SK-N-SH treated with all-trans-retinoic acid at 6 μM for 48 hours (cell line): ENCODE measurements around the gene TIGD4.

Experiments
- ARNTL ChIP-seq: fragments of 450-650 bp; formaldehyde crosslinking; IDR thresholded peaks from 2 replicates; pipeline ENCODE4 v1.5.0; 2020; ENCODE audit warnings: low read depth, mild to moderate bottlenecking, moderate library complexity, borderline replicate concordance
- CREB5 ChIP-seq: fragments of 250-450 bp; sonication (Bioruptor Pico); IDR thresholded peaks from 2 replicates; pipeline ENCODE4 v1.5.1; 2020; ENCODE audit warnings: low read depth, mild to moderate bottlenecking, moderate library complexity
- CSRNP3 ChIP-seq: fragments of 250-450 bp; sonication (Bioruptor Pico); IDR thresholded peaks from 2 replicates; pipeline ENCODE4 v1.5.1; 2021; ENCODE audit warnings: mild to moderate bottlenecking, moderate library complexity
- PPARA ChIP-seq: fragments of 250-450 bp; sonication (Bioruptor Pico); IDR thresholded peaks from 2 replicates; pipeline ENCODE4 v1.5.0; 2020; ENCODE audit warnings: mild to moderate bottlenecking, borderline replicate concordance
- SNAI2 ChIP-seq: fragments of 250-450 bp; sonication (Bioruptor Pico); IDR thresholded peaks from 2 replicates; pipeline ENCODE4 v1.5.0; 2020; ENCODE audit warnings: mild to moderate bottlenecking, moderate library complexity
- TSHZ2 ChIP-seq: fragments of 250-450 bp; sonication (Bioruptor Pico); IDR thresholded peaks from 2 replicates; pipeline ENCODE4 v1.5.0; 2020; ENCODE audit warnings: mild to moderate bottlenecking, moderate library complexity
- ZC3H10 ChIP-seq: fragments of 250-450 bp; sonication (Bioruptor Pico); IDR thresholded peaks from 2 replicates; pipeline ENCODE4 v1.5.1; 2021; ENCODE audit warnings: mild to moderate bottlenecking, moderate library complexity
- ZFP3 ChIP-seq: fragments of 250-450 bp; sonication (Bioruptor Pico); IDR thresholded peaks from 2 replicates; pipeline ENCODE4 v1.5.0; 2020; ENCODE audit warnings: mild to moderate bottlenecking, moderate library complexity
- ZFP30 ChIP-seq: fragments of 450-650 bp; formaldehyde crosslinking; IDR thresholded peaks from 2 replicates; pipeline ENCODE4 v1.5.0; 2022; ENCODE audit warnings: mild to moderate bottlenecking, moderate library complexity
- ZNF565 ChIP-seq: fragments of 450-650 bp; formaldehyde crosslinking; conservative IDR thresholded peaks from 2 replicates; pipeline ENCODE4 v1.5.0; 2020; ENCODE audit warnings: low read depth, mild to moderate bottlenecking, moderate library complexity
- ZNF70 ChIP-seq: fragments of 450-650 bp; formaldehyde crosslinking; IDR thresholded peaks from 2 replicates; pipeline ENCODE4 v1.5.0; 2020; ENCODE audit warnings: mild to moderate bottlenecking, moderate library complexity
- ZNF8 ChIP-seq: fragments of 450-650 bp; formaldehyde crosslinking; IDR thresholded peaks from 2 replicates; pipeline ENCODE4 v1.5.0; 2020; ENCODE audit warnings: mild to moderate bottlenecking, moderate library complexity

GRCh38 chr4:152819026-152819645 is 39.6 kb upstream of the TIGD4 start:
- TF ChIP-seq CREB5 (CRISPR knock-in tag), result no peak
- no peak for TF ChIP-seq ZNF70 (CRISPR knock-in tag)
- TF ChIP-seq ZNF565 (CRISPR knock-in tag), result no peak
- TF ChIP-seq CSRNP3, result no peak
- no peak for TF ChIP-seq ZFP3 (CRISPR knock-in tag)
- no peak for TF ChIP-seq ZNF8 (CRISPR knock-in tag)
- no peak for TF ChIP-seq ZC3H10 (CRISPR knock-in tag)
- TF ChIP-seq TSHZ2 (CRISPR knock-in tag), result no peak
- no peak for TF ChIP-seq ZFP30 (CRISPR knock-in tag)
- no peak for TF ChIP-seq PPARA (CRISPR knock-in tag)
- TF ChIP-seq ARNTL (CRISPR knock-in tag), result no peak
- TF ChIP-seq SNAI2 (CRISPR knock-in tag), result no peak
